ENCODE data around the gene ZKSCAN1. TPM values are rescaled to one million over a fixed set of nuclear protein-coding genes. Genes with fewer than 3 reads are reported as not detected.

ZKSCAN1 gene
- total RNA-seq, 1 experiment from 2014 or later: 61.2 TPM

DNA sequence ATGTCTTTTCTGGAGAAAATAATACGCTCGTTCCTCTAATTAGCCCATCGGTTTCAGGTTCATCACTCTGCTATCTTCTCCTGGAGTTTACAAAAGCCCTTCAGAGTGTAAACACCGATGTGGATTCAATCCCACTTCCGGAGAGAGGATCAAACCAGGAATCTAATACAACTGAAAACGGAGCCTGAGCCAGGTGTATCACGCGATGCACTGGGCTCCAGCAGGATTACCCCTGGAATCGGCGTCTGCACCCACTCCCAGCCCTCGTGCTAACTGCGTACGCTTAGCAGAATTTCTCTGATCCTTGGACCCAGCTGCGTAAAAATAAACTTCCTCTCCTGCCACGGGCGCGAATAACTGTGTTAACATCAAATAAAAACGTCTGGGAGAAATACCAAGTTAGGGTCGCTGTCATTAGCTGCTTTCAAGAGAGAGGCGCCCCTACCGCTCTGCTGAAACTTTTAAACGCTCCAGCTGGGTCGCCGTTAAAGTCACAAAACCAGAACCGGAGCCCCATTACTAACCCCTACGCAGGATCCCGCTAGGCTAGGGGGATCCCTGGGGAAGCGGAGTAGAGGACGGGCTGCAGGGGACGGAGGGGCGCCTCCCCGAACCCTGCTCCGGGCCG lies 65.6 kb downstream of the ZKSCAN1 start:
- peaks cover 11 to 24% of the 10 kb centered on the region in 2 experiments for H3K4me1 ChIP-seq (ENCODE audit: control insufficient read depth in 1 of 2, insufficient read depth in 2 of 2, low read length in 2 of 2)
- BruUV-seq (replicated peaks): TSS peak; percentile 61
- H2AFZ ChIP-seq (ENCODE audit: low read depth, low read length, poor library complexity, severe bottlenecking): no peak overlapping the region
- DNase-seq (ENCODE audit: low read depth, low spot score) (no peak), ATAC-seq (peak; percentile 43)
- CTCF ChIA-PET: interaction anchor here (0.9 kb wide), 1 partner anchor 21 kb away, joined by 3 read pairs; the partner anchor contains the start of gene AP4M1
- peak overlapping the region; percentile 83 for H3K9ac ChIP-seq (ENCODE audit: low read length)
- peak overlapping the region; percentile 72 for H3K27ac ChIP-seq (ENCODE audit: low read depth, low read length)
- RAD21 ChIA-PET (ENCODE audit: low non-redundant PET in 1 of 2, low total read pairs in 2 of 2, uncharacterized antibody in 2 of 2, unreplicated experiment in 2 of 2): no interaction called here
- intact Hi-C loops (cut with micrococcal nuclease): loop anchor here (1.0 kb wide), 1 partner anchor 87 kb away; no protein-coding TSS in a partner anchor
- H3K79me2 ChIP-seq (ENCODE audit: insufficient read depth, low read length): peaks cover 51% of the 10 kb centered on the region
- TF ChIP-seq CEBPB (IDR thresholded peaks at IDR 0.05; ENCODE audit: low read depth) (no peak), RAD21 (IDR thresholded peaks at IDR 0.05; ENCODE audit: low read depth) (no peak), SRF (IDR thresholded peaks at IDR 0.05; ENCODE audit: low read depth) (no peak), EZH2 (IDR thresholded peaks at IDR 0.05) (no peak), SP1 (IDR thresholded peaks at IDR 0.05; ENCODE audit: low read depth) (no peak), EGR1 (IDR thresholded peaks at IDR 0.05; ENCODE audit: low read depth) (no peak), YY1 (IDR thresholded peaks at IDR 0.05; ENCODE audit: extremely low read depth, insufficient replicate concordance, low read depth, low read length) (no peak), POLR2A (IDR thresholded peaks at IDR 0.05; ENCODE audit: borderline replicate concordance, extremely low read depth, insufficient read depth, insufficient read length) (no peak)
- TF ChIP-seq, protein P1, sequence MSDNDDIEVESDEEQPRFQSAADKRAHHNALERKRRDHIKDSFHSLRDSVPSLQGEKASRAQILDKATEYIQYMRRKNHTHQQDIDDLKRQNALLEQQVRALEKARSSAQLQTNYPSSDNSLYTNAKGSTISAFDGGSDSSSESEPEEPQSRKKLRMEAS (IDR thresholded peaks at IDR 0.05): no peak
- TF ChIP-seq, protein P2, sequence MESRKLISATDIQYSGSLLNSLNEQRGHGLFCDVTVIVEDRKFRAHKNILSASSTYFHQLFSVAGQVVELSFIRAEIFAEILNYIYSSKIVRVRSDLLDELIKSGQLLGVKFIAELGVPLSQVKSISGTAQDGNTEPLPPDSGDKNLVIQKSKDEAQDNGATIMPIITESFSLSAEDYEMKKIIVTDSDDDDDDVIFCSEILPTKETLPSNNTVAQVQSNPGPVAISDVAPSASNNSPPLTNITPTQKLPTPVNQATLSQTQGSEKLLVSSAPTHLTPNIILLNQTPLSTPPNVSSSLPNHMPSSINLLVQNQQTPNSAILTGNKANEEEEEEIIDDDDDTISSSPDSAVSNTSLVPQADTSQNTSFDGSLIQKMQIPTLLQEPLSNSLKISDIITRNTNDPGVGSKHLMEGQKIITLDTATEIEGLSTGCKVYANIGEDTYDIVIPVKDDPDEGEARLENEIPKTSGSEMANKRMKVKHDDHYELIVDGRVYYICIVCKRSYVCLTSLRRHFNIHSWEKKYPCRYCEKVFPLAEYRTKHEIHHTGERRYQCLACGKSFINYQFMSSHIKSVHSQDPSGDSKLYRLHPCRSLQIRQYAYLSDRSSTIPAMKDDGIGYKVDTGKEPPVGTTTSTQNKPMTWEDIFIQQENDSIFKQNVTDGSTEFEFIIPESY (IDR thresholded peaks at IDR 0.05; ENCODE audit: extremely low read depth, insufficient replicate concordance, low read length): no peak
- H3K4me2 ChIP-seq (ENCODE audit: low read length): peak overlapping the region; percentile 87
- POLR2A ChIA-PET: interaction anchor here (1.0 kb wide), 1 partner anchor 14 kb away, joined by 4 read pairs; no protein-coding TSS in a partner anchor
- no peaks in the 10 kb centered on the region for H3K27me3 ChIP-seq (ENCODE audit: insufficient read depth, low read length)
- H3K4me3 ChIP-seq (replicated peaks in 1 of 2; ENCODE audit: low read depth in 1 of 2, low read length in 2 of 2): peak overlapping the region; percentile 69 to 77
- no peaks in the 10 kb centered on the region for H3K9me3 ChIP-seq (ENCODE audit: control insufficient read depth in 1 of 2, insufficient read depth in 1 of 2, low read depth in 1 of 2, low read length in 2 of 2)
- peaks cover 22 to 34% of the 10 kb centered on the region in 2 experiments; a peak in 3 of 4 replicates for H3K36me3 ChIP-seq (ENCODE audit: control insufficient read depth in 1 of 2, insufficient read depth in 2 of 2, low read length in 2 of 2)
- H3K9me2 ChIP-seq (ENCODE audit: insufficient read depth): no peaks in the 10 kb centered on the region
- H4K20me1 ChIP-seq (ENCODE audit: insufficient read depth): no peaks in the 10 kb centered on the region
